DMS114 treated with DMSO at 0.1 percent for 48 hours (cell line): ENCODE data around the gene CPSF3.
"Not testable (repeated sequence)": the region's sequence is repeated elsewhere in the genome, so short reads cannot be mapped to it uniquely, and the experiment has no call there.

Experiments
- DNase-seq: peaks from one replicate; lab custom pipeline; 2025; ENCODE audit not compliant: unreplicated experiment; lab: John Stamatoyannopoulos, UW

The CPSF3 gene

DNA sequence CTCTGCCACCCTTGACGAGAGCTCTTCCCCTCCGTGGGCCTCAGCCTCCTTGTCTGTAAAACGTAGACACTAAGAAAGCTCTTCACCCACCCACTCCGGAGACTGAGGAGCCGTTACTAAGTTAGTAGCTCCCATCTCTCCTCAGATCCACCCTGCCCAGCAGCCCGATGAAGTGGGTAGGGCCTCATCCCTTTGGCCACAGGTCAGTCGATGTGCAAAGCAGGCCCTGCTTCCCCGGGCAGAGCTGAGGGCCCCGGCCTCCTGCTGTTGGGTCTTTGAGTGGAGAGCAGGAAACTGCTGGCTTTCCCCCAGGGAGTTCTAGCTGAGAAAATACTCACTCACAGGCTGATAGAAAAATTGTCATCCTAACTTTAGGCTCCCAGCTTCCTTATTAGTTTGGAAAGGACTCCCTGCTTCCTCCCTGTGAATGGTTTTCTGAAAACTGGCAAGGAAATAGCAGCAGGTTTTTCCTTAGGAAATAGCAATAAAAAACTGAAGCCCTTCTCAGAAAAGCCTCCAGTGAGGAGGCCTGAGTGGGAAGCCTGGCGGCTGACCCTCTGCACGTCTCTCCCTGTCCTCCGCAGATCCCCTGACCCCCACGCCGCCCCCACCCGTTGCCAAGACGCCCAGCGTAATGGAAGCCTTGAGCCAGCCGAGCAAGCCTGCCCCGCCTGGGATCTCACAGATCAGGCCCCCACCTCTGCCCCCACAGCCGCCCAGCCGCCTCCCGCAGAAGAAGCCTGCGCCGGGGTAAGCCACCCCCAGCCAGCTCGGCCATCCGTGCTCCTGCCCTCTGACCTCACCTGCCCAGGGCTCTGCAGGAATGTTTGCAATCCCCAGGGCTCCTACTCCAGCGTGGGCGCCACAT, 30.3 kb upstream of the CPSF3 start:
- no peak for DNase-seq

DNA sequence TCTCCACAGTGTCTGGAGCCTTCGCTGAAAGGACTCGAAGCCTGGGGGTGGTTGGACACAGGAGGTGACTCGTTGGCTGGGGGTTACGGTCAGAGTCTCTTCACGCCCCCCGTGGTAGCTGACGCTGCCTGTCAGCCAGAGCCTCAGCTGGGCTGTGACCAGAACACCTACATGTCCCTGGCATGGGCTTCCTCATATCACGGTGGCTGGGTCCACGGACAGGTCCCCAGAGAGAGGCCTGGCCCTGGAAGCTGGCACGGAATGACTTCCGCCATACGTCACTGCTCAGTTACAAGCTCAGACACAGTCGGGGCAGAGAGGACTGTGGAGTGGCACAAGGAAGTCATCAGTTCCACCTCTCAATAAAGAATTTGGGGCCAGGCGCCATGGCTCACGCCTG, 28.6 kb upstream of the CPSF3 start:
- no peak for DNase-seq

DNA sequence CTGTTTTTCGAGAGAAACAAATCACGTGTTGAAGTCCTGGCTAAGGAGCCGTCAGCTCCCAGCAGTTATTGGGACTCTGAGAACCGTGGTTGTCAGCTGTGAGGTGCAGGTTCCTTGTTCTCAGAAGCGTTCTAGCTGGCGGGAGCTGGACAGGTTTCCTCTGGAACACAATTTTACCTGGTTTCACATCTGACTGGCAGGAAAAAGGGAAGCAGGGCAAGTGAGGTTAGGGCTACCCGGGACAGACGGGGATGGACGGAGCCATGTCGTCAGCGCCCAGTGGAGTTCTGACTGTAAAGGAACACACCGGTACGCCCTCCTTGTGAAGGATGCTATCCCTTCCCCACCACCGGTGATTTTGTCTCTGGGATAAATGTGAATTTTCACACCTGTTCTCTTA, 26.3 kb upstream of the CPSF3 start:
- DNase-seq, result no peak

DNA sequence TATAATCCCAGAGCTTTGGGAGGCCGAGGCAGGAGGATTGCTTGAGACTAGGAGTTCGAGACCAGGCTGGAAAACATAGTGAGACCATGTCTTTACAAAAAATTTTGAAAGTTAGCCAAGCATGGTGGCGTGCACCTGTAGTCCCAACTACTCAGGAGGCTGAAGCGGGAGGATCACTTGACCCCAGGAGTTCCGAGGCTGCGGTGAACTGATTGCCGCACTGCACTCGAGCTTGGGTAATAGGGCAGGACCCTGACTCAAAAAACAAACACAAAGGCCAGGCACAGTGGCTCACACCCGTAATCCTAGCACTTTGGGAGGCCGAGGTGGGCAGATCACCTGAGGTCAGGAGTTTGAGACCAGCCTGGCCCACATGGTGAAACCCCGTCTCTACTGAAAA, 25.2 kb upstream of the CPSF3 start:
- not testable (repeated sequence) for DNase-seq

DNA sequence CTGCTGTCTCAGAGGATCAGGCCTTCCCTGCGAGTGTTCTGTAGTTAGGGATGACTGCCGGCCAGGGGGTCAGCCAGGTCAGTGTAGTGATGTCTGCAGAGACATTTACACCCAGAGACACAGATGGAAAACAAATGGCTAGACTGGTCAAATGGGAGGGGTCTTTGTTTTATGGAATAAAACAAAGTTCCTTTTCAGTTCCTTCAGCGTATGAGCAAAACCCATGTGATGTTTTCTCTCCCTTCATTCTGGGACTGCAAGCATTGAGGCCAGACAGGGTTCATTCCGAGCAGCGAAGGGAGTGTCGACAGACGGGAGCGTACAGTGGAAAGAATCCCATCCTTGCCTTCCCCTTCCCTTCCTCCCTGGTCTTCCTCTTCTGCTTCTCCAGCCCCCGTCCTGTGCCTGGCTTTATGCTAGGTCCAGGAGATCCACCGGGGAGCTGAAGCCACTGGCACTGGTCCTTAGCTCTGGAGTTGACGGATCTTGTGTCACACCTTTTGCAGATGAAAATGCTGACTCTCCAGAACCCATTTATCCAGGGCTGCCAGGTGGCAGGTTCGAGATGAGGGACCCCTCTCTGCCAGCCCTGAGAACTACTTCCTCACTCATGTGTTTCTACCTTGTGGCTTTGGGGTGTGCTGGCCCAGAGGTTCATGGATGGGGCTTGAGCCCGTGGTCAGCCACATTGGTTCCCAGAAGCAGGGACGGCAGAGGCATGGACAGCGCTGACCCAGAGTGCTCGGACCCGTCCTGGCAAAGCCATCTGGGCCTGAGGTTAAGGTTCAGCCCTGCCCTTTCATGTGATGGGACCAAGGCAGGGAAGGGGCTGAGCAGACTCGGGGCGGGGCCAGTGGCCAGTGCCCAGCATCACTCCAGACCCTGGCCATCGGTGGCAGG, 24.3 kb upstream of the CPSF3 start:
- no peak for DNase-seq

DNA sequence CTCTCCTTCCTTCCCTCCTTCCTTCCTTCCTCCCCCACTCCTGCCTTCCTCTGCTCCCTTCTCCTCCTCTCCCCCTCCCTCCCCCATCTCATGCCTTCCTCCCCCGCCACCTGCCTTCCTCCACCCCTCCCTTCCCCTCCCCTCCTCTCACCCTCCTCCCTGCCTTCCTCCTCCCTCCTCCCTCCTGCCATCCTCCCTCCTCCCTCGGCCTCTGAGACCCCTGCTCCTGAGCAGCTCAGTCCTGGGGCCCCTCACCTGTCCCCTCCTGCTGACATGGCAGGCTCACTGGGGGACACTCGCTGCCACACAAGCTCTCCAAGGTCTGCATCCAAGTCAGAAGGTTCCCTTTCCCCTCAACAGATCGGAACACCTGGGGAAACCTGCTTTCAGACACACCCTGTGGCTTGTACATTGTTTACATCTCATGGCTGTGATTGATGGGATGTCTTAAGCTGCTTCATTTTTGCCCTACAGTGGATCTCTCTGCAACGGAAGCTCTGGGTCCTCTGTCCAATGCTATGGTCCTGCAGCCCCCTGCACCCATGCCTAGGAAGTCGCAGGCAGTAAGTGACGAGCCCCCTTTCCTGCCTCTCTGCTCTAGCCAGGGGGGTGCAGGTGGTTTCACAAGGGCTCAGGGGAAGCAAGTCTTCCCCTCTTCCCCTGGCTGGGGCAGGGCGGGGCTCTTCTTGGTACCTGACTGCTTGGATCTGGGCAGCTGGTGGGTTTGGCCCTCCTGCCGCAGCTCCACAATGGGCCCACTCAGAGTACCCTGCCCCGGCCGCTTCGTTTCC, 23.0 kb upstream of the CPSF3 start:
- no peak for DNase-seq

DNA sequence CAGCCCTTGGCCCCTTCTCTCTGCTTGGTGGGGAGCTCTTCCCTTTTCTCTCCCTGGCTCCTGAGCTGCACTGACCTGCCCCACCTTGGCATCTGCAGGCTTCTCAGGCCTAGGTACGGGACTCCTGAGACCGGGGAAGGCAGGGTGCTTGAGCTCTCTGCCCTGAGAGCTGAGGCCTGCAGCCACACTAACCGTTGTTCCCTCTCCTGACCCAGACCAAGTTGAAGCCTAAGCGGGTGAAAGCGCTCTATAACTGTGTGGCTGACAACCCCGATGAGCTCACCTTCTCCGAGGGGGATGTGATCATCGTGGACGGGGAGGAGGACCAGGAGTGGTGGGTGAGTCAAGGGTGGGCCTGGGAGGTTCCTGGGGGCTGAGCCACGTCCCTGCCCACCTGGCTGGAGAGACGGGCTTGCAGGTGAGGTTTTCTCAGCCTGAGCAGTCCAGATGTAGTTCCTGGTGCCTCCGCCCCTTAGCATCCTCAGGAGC, 22.4 kb upstream of the CPSF3 start:
- DNase-seq, result no peak

DNA sequence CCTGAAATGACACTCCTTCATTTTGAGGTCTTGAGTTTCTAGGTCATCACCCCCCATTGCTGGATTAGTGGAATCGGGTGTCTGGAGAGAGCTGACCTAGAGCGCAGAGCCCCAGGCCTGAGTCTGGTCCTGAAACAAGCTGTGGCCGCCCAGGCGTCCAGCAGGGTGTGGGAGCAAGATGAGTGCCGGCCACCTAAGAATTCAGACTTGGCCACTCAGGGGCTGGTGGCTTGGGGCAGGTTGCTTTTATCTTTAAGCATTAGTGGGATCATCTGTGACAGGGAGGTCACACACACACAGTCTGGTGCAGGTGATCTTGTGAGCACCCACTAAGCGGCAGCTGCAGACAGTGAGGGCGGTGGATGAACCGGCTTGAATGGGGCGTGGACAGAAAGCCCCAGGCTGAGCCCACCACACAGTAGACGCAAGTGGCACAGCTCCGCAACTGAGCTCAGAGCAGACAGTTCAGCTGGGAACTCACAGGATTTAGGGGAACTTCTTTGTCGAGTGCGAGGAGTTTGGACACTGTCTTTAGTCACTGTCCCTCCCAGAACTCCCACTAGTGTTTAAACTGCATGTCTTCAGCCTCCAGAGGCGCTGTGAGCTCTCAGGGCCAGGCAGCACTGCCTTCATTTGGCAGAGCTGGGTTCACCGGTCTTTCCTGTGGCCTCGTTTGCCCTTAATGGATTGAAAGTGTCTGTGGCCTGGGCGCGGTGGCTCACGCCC, 21.6 kb upstream of the CPSF3 start:
- no peak for DNase-seq

DNA sequence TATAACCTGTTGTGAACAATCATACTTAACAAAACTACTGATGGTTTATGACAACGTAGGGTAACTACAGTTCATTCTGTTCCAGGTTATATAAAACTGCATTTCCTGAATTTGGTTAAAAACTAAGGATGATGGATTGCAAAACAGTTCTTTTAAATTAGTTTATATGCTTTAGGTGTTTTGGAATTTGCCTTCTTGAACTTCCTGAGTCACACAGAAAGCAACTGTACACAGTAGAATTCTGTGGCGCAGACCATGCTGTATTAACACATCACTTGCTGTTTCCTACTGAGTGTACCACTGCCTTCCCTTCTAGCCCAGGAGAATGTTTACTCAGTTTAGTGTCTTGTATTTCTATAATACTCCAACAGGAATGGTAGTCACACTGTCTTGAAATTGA, 19.5 kb upstream of the CPSF3 start:
- no peak for DNase-seq

DNA sequence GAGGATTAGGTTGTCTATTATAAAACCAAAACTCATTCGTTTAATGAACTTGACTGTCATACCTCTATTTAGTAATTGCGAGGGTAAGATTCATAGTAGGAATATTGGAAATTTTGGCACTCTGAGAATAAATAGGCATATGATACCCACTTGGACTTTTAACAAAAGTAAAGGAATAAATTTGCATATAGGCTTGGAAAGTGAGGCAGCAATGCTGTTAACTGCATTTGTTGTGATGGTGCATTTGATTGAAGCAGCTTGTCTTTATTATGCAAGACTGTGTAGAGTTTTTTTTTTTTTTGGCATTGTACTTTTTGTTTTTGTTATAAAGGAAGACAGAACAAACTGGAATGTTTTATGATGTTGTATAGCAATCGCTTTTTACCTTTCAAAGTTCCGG, 19.0 kb upstream of the CPSF3 start:
- DNase-seq, result no peak

DNA sequence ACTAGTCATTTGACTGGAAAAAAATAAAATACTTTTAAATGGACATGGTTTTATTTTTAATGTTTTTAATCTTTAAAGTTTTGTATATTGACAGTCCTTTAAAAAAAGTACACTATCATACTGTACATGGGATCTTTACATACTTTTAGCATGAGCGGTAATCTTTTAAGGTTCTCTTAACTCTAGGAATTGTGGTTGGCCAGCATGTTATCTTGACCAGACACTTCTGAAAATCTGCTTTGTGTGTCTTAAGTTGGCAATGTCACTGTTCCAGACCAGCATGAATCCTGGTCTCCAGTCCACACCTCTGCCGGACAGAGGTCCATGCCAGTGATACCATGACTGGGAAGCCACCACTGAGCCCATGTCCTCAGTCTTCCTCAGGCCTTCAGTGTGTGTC, 17.8 kb upstream of the CPSF3 start:
- DNase-seq, result no peak

DNA sequence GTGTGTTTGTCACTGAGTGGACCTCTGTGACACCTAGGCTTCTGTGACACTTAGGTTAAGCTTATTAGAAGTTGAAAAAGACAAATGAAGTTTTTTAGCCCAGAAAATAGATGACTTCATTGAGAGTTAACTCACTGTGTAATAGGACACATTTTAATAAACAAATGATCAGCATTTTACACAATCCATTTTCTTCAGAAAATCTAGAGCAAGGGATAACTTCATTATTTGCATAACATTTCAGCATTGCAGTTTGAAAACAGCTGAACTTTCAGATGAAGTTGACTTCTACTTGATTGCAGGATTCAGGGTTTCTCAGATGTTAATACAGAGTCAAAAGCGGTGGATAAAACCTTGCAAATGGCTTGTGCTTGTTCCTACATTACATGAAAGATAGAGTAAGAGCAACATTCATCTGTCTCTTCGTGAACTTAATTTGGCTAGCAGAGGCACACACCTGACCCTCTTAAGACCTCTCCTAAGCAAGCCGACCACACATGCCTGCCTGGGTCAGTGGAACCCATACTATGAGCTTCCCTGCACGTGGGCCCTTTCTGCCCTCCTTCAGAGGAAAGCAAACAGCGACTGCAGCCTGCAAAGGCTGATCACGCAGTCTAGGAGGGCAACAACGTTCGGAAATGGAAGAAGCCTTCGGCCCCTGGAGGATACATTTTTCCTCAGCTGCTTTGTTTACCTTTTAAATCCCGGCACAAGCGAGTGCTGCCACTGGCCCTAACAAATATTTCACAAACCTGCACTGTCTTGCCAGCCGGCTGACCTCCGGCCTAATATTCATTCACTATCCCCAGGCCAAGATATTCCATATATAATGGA, 16.7 kb upstream of the CPSF3 start:
- no peak for DNase-seq

DNA sequence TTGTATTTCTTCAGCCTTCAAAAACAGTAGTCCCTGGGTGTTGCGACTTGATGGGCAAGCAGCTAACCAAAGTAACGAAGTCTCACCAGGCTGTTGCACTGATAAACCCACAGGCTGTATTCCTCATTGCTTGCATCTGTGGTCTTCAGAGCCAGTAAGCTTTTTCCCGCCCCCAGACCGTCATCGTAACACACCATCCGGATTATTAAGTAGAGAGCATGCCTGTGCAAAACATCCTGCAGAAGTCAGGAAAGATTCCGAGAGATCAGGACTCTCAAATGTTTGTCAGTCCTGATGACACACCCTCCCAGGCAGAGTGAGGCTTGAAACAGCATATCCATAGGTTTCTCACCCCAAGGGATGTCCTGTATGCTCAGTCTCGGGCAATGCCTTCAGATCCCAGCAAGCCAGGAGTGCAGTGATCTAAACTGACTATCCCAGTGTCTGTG, 16.1 kb upstream of the CPSF3 start:
- no peak for DNase-seq

DNA sequence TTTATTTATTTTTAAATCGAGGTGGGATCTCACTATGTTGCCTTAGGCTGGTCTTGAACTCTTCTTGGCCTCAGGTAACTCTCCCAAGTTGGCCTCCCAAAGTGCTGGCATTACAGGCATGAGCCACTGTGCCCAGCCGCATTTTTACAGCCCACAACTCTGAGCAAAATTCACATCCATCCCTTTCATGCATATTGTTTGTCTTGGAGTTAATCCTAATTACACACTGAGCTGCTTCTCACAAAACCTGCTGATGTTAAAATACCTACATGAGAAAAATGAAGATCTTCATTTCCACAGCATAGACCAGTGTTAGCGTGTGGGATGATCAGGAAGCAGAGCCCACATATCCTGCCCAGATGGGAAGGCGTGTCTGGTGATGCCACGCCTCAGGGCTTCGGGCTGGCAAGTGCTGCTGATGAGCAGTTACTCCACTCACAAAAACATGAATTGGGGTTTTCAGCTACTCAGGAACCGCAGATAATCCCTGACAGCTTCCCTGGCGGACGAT, 14.8 kb upstream of the CPSF3 start:
- DNase-seq, result no peak

DNA sequence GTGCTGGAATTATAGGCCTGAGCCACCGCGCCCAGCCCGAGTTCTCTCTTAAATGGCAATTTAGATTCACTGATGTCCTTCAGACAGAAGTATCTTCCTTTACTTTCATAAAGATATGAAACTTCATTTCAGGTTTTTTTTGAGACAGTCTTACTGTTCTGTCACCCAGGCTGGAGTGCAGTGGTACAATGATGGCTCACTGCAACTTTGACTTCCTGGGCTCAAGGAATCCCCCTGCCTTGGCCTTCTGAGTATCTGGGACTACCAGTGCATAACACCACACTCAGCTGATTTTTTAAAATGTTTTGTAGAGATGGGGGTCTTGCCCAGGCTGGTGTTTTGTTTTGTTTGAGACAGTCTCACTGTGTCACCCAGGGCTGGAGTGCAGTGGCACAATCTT, 13.3 kb upstream of the CPSF3 start:
- no peak for DNase-seq

DNA sequence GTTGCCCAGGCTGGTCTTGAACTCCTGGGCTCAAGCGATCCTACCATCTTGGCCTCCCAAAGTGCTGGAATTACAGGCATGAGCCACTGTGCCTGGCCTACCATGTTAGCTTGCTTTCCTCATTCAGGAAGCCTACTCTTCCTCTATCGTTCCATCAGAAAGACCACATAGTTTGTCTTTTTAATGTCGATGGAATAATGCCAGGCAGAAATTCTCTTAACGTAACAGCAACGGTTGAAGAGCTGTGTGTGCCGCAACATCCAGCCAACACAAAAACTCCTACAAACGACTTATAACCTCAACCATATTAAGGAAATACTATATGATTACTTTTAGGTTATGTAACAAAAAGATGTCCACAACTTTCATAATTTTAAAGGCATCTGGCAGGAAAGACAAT, 10.7 kb upstream of the CPSF3 start:
- DNase-seq, result no peak

DNA sequence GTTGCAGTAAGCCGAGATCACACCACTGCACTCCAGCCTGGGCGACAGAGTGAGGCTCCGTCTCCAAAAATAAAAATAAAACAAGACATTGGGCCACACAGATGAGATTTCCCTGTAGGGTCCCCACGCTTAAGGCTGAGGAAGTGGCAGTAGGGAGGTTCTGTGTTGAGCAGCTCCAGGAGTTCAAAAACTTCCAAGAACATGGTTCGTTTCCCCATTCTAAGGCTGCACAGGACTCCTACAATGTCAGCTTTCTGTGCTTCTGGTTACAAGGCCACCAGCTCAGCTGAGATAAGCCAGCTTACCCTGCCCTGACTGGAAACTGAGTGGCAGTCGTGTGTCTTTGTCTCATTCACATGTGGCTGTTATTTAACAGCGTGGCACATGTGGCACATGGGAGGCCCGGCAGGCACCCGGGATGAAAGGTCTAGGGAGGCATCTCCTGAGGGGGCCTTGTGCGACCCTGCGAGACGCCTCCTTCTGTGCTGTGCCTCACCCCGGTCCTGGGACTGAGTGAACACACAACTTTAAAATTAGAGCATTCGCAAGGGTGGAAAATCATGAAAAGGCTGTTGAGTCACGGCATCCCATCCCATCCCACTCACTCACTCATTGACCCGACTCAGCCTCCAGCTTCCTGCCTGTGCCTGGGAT, 7.8 kb upstream of the CPSF3 start:
- no peak for DNase-seq

DNA sequence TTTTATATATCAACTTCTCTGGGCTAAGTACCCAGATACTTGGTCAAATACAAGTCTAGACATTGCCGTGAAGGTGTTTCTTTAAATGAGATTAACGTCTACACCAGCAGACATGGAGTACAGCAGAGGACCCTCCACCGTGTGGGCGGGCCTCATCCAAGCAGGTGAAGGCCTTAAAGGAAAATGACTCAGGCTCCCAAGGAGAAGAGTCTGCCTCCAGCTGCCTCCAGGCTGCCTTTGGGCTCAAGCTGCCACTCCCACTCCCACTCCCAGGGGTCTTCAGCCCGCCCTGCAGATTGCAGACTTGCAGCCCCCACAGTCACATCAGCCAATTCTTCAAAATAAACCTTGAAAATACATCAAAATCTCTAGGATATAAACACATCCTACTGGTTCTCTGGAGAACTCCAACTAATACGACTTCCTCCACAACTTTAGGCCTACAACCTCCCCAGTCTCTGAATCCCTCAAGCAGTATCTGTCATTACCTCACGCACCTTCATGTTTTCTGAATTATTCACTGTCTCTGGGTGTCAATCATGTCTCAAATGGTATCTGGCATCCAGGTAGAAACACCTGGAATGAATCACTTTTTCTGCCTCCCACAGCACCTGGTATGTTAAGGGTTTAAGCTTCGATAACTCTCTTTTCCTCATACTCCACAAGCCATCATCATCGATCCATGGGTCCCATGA, 7.0 kb upstream of the CPSF3 start:
- DNase-seq, result no peak
